AG04449 (cell line): ENCODE results near the gene CDC42BPA.
A peak's percentile ranks its signal among the peaks of the same experiment; 100 is the strongest.

Source experiments
- CTCF ChIA-PET: fragments of 350-600 bp; formaldehyde crosslinking; extraction: SDS; loops from one replicate; lab custom pipeline; 2021; ENCODE audit warnings: antibody characterized with exemption; lab: Yijun Ruan, JAX
- POLR2A ChIA-PET: fragments of 400-600, 350-600 bp; formaldehyde crosslinking; extraction: SDS; loops from one replicate; lab custom pipeline; 2020; ENCODE audit warnings: antibody characterized with exemption, inconsistent platforms; lab: Yijun Ruan, JAX
- DNase-seq: peaks from one replicate; pipeline ENCODE4 v3.0.0-alpha.2; 2010; ENCODE audit warnings: low read depth, low spot score
- H3K4me3 ChIP-seq: 2 replicates; pipeline ENCODE4 v1.5.1; 2011; ENCODE audit warnings: low read depth, mild to moderate bottlenecking, control low read depth, low read length
- CTCF ChIP-seq: IDR thresholded peaks from one replicate; pipeline ENCODE4 v1.5.1; 2011; ENCODE audit warnings: mild to moderate bottlenecking, moderate library complexity, low read length, control low read depth, inconsistent platforms; ENCODE audit not compliant: insufficient read depth; ENCODE audit errors: missing control alignments

CDC42BPA gene

GRCh38 chr1:227161470-227161869 is 156.8 kb downstream of the CDC42BPA start:
- no peak for DNase-seq
- no peak overlapping the region for H3K4me3 ChIP-seq
- CTCF ChIA-PET, result interaction anchor here (1.5 kb wide), 1 partner anchor 17 kb away, joined by 3 read pairs; no protein-coding TSS in a partner anchor
- POLR2A ChIA-PET, result no interaction called here
- no peak for TF ChIP-seq CTCF

GRCh38 chr1:227156520-227156919 is 161.8 kb downstream of the CDC42BPA start:
- no peak for DNase-seq
- ChIA-PET POLR2A (no interaction called here), CTCF (no interaction called here)
- no peak overlapping the region for H3K4me3 ChIP-seq
- no peak for TF ChIP-seq CTCF

- POLR2A ChIA-PET, result no interaction called here
- CTCF ChIA-PET, result no interaction called here
- no peak overlapping the region for H3K4me3 ChIP-seq
- TF ChIP-seq CTCF, result no peak
- no peak for DNase-seq
Observed at GRCh38 chr1:227155688-227156087, 162.6 kb downstream of the CDC42BPA start.

- no peak for TF ChIP-seq CTCF
- DNase-seq, result no peak
- H3K4me3 ChIP-seq, result no peak overlapping the region
- CTCF ChIA-PET, result no interaction called here
- POLR2A ChIA-PET, result no interaction called here
Observed at GRCh38 chr1:227155004-227155403, 163.3 kb downstream of the CDC42BPA start.

GRCh38 chr1:227152525-227152924 is 165.8 kb downstream of the CDC42BPA start:
- no peak overlapping the region for H3K4me3 ChIP-seq
- CTCF ChIA-PET, result no interaction called here
- no peak for DNase-seq
- POLR2A ChIA-PET, result no interaction called here
- no peak for TF ChIP-seq CTCF

GRCh38 chr1:227140376-227140775 is 177.9 kb downstream of the CDC42BPA start:
- H3K4me3 ChIP-seq, result no peak overlapping the region
- CTCF ChIA-PET, result interaction anchor here (2.0 kb wide), 1 partner anchor 9 kb away, joined by 5 read pairs; no protein-coding TSS in a partner anchor
- TF ChIP-seq CTCF, result no peak
- POLR2A ChIA-PET, result no interaction called here
- DNase-seq, result peak; percentile 7
